Loucy (cell line): ENCODE data around the gene HEG1.

Experiments
- EZH2phosphoT487 ChIP-seq: fragments of 200-600 bp; IDR thresholded peaks from 2 replicates; pipeline ENCODE4 v1.6.1; 2018; ENCODE audit warnings: antibody characterized with exemption, mild to moderate bottlenecking, moderate library complexity, borderline replicate concordance
- TF ChIP-seq, protein P1 (sequence below): fragments of 200-600 bp; sonication (generic); conservative IDR thresholded peaks from 2 replicates; pipeline ENCODE4 v1.5.1; 2014; ENCODE audit warnings: mild to moderate bottlenecking, antibody characterized with exemption, low read length

DNA sequence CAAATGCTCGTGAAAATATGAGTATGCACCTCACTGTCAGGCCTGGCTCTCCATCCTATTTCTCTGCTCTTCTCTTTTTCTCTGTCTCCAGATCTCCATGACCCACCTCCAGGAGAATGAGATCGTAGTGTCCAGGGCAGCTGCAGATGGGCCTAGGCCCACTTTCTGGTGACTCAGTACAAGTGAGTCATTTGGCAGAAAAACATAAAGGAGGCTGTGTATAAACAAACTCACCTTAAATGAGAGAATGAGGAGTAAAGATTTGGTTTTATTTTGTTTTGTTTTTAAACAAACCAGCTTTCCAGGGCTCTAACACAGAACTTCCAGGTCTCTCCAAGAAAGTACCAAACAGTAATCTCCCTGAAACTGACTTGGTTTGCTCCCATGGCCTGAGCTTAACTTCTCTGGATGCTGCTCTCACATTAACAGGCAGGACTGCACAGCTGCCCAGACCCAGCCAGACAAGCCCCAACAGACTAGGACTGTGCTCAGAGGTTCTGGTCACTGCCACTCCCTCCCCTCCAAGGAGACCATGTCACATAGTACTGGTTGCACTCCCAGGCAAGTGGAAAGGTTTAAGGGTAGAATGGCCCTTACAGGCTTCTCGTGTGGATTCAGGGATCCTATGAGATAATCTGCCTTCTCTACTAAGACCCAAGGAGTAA lies 1.5 kb upstream of the HEG1 start:
- TF ChIP-seq, protein P1, sequence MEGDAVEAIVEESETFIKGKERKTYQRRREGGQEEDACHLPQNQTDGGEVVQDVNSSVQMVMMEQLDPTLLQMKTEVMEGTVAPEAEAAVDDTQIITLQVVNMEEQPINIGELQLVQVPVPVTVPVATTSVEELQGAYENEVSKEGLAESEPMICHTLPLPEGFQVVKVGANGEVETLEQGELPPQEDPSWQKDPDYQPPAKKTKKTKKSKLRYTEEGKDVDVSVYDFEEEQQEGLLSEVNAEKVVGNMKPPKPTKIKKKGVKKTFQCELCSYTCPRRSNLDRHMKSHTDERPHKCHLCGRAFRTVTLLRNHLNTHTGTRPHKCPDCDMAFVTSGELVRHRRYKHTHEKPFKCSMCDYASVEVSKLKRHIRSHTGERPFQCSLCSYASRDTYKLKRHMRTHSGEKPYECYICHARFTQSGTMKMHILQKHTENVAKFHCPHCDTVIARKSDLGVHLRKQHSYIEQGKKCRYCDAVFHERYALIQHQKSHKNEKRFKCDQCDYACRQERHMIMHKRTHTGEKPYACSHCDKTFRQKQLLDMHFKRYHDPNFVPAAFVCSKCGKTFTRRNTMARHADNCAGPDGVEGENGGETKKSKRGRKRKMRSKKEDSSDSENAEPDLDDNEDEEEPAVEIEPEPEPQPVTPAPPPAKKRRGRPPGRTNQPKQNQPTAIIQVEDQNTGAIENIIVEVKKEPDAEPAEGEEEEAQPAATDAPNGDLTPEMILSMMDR = no peak
- TF ChIP-seq EZH2phosphoT487 = no peak
